H1 (cell line): Measurements from ENCODE around the gene UTS2B. TPM values are rescaled to one million over a fixed set of nuclear protein-coding genes. Genes with fewer than 3 reads are reported as not detected.

Experiments
- CTCF ChIA-PET: fragments of 300-600 bp; sonication (Branson Sonifier 250); formaldehyde crosslinking; loops from one replicate; lab custom pipeline; 2021; ENCODE audit not compliant: partially characterized antibody; lab: Charles Lee
- POLR2A ChIA-PET: fragments of 300-600 bp; sonication (Branson Sonifier 250); formaldehyde crosslinking; loops from one replicate; lab custom pipeline; 2021; ENCODE audit warnings: inconsistent platforms; ENCODE audit not compliant: partially characterized antibody; lab: Charles Lee
- DNase-seq, 2 experiments: peaks; one replicate each; pipeline versions ENCODE4 v3.0.0 to v3.0.0-alpha.2; 2010 to 2022; ENCODE audit warnings: low spot score in 2 of 2, low read depth in 1 of 2, mixed read lengths in 1 of 2
- FAIRE-seq: peaks from 2 replicates; lab custom pipeline; 2011; peaks lifted over from hg19 to GRCh38; lab: Jason Lieb, UNC
- H2AFZ ChIP-seq: 2 replicates; pipeline ENCODE4 v1.8.1; 2012; ENCODE audit warnings: low read length, inconsistent platforms
- H2AK5ac ChIP-seq: 2 replicates; pipeline ENCODE4 v1.6.1; 2013; ENCODE audit warnings: low read depth, low read length
- H2BK120ac ChIP-seq: replicated peaks from 2 replicates; pipeline ENCODE3; 2013; ENCODE audit warnings: low read depth, low read length, inconsistent platforms
- H2BK12ac ChIP-seq: 2 replicates; pipeline ENCODE4 v1.6.1; 2013; ENCODE audit warnings: low read depth, low read length
- H2BK15ac ChIP-seq: 2 replicates; pipeline ENCODE4 v1.6.1; 2013; ENCODE audit warnings: low read length
- H2BK20ac ChIP-seq: 2 replicates; pipeline ENCODE4 v1.6.1; 2013; ENCODE audit warnings: low read length
- H2BK5ac ChIP-seq: 2 replicates; pipeline ENCODE4 v1.6.1; 2013; ENCODE audit warnings: low read depth, low read length
- H3K14ac ChIP-seq: 2 replicates; pipeline ENCODE4 v1.6.1; 2013; ENCODE audit warnings: inconsistent platforms; ENCODE audit not compliant: insufficient read length
- H3K18ac ChIP-seq: 2 replicates; pipeline ENCODE4 v1.6.1; 2013; ENCODE audit warnings: low read length; ENCODE audit errors: extremely low read depth
- H3K23ac ChIP-seq: 2 replicates; pipeline ENCODE4 v1.6.1; 2013; ENCODE audit warnings: inconsistent platforms; ENCODE audit not compliant: insufficient read length
- H3K23me2 ChIP-seq: 2 replicates; pipeline ENCODE4 v1.6.1; 2013; ENCODE audit warnings: low read depth, low read length
- H3K27ac ChIP-seq: 2 replicates; pipeline ENCODE4 v1.6.1; 2011; ENCODE audit warnings: low read depth, low read length, inconsistent platforms
- H3K27me3 ChIP-seq, 4 experiments: replicated peaks in 1 of 4; 1 replicate in 1 of 4; 2 replicates in 3 of 4; pipeline versions ENCODE4 v1.6.1 to v1.8.1; 2011 to 2013; ENCODE audit warnings: low read length in 3 of 4, mild to moderate bottlenecking in 3 of 4, inconsistent platforms in 2 of 4, mixed read lengths in 2 of 4, moderate library complexity in 1 of 4; ENCODE audit not compliant: control insufficient read depth in 3 of 4, insufficient read depth in 3 of 4; ENCODE audit errors: extremely low read depth in 1 of 4
- H3K36me3 ChIP-seq, 4 experiments: 2 replicates each; pipeline versions ENCODE4 v1.6.1 to v1.8.1; 2011 to 2013; ENCODE audit warnings: mild to moderate bottlenecking in 4 of 4, low read length in 3 of 4, moderate library complexity in 2 of 4, control low read depth in 1 of 4, inconsistent platforms in 1 of 4; ENCODE audit not compliant: insufficient read depth in 4 of 4, control insufficient read depth in 2 of 4
- H3K4ac ChIP-seq: replicated peaks from 2 replicates; pipeline ENCODE3; 2013; ENCODE audit warnings: low read length, low read depth, mixed read lengths, inconsistent platforms; ENCODE audit not compliant: insufficient read length
- H3K4me1 ChIP-seq, 4 experiments: replicated peaks in 1 of 4; 1 replicate in 1 of 4; 2 replicates in 3 of 4; pipeline versions ENCODE4 v1.6.1 to v1.8.1; 2011 to 2013; ENCODE audit warnings: low read length in 3 of 4, inconsistent platforms in 2 of 4, mixed read lengths in 1 of 4; ENCODE audit not compliant: insufficient read depth in 4 of 4, control insufficient read depth in 3 of 4
- H3K4me2 ChIP-seq, 2 experiments: 2 replicates each; pipeline versions ENCODE4 v1.6.1 to v1.8.1; 2011 to 2013; ENCODE audit warnings: low read depth in 2 of 2, low read length in 2 of 2, control low read depth in 1 of 2, inconsistent platforms in 1 of 2, mild to moderate bottlenecking in 1 of 2; ENCODE audit not compliant: insufficient read depth in 1 of 2
- H3K4me3 ChIP-seq, 4 experiments: fragments of 200-600, 300-600 bp in 1 of 4; sonication (generic), shearing (Covaris generic), sonication (Bioruptor Twin) in 1 of 4; 2 replicates each; pipeline versions ENCODE4 v1.5.1 to v1.8.1; 2011 to 2016; ENCODE audit warnings: low read length in 4 of 4, low read depth in 3 of 4, control low read depth in 2 of 4, inconsistent platforms in 2 of 4, mild to moderate bottlenecking in 2 of 4, mixed read lengths in 1 of 4, moderate library complexity in 1 of 4; ENCODE audit not compliant: insufficient read depth in 2 of 4; ENCODE audit errors: extremely low read depth in 1 of 4
- H3K56ac ChIP-seq: replicated peaks from 2 replicates; pipeline ENCODE3; 2013; ENCODE audit warnings: low read depth, mild to moderate bottlenecking, mixed read lengths, low read length, inconsistent platforms; ENCODE audit not compliant: insufficient read length
- H3K79me1 ChIP-seq: 2 replicates; pipeline ENCODE4 v1.6.1; 2013; ENCODE audit warnings: low read depth, low read length, control low read depth
- H3K79me2 ChIP-seq, 2 experiments: 2 replicates each; pipeline versions ENCODE4 v1.6.1 to v1.8.1; 2012 to 2013; ENCODE audit warnings: low read length in 2 of 2, mild to moderate bottlenecking in 2 of 2, inconsistent platforms in 1 of 2; ENCODE audit not compliant: insufficient read depth in 2 of 2, control insufficient read depth in 1 of 2
- H3K9ac ChIP-seq, 4 experiments: replicated peaks in 1 of 4; 1 replicate in 1 of 4; 2 replicates in 3 of 4; pipeline versions ENCODE4 v1.6.1 to v1.8.1; 2011 to 2013; ENCODE audit warnings: low read depth in 3 of 4, low read length in 3 of 4, control low read depth in 2 of 4, mild to moderate bottlenecking in 2 of 4, moderate library complexity in 2 of 4, inconsistent platforms in 1 of 4; ENCODE audit errors: extremely low read depth in 1 of 4
- H3K9me3 ChIP-seq, 2 experiments: 2 replicates each; pipeline versions ENCODE4 v1.6.1 to v1.8.1; 2012 to 2013; ENCODE audit warnings: mild to moderate bottlenecking in 2 of 2, moderate library complexity in 2 of 2, control low read depth in 1 of 2, inconsistent platforms in 1 of 2, low read depth in 1 of 2, low read length in 1 of 2, mixed read lengths in 1 of 2; ENCODE audit not compliant: insufficient read depth in 2 of 2
- H4K20me1 ChIP-seq, 2 experiments: replicated peaks in 1 of 2; 2 replicates each; pipeline versions ENCODE3 to v1.8.1; 2011 to 2013; ENCODE audit warnings: inconsistent platforms in 2 of 2, low read length in 2 of 2, mild to moderate bottlenecking in 1 of 2; ENCODE audit not compliant: insufficient read depth in 2 of 2, control insufficient read depth in 1 of 2
- H4K5ac ChIP-seq: 2 replicates; pipeline ENCODE4 v1.6.1; 2013; ENCODE audit warnings: low read length, low read depth, mixed read lengths, inconsistent platforms; ENCODE audit not compliant: insufficient read length
- H4K8ac ChIP-seq: 2 replicates; pipeline ENCODE4 v1.8.0; 2013; ENCODE audit warnings: mild to moderate bottlenecking, moderate library complexity, low read length, inconsistent platforms; ENCODE audit not compliant: insufficient read depth; ENCODE audit errors: extremely low read depth
- H4K91ac ChIP-seq: replicated peaks from 2 replicates; pipeline ENCODE3; 2013; ENCODE audit warnings: low read length, mixed read lengths, inconsistent platforms; ENCODE audit not compliant: insufficient read length
- CBX8 ChIP-seq: fragments of 300-800, 300-1000 bp; sonication (generic); IDR thresholded peaks from 2 replicates; pipeline ENCODE4 v1.7.1; 2016; ENCODE audit warnings: low read depth, low read length, borderline replicate concordance
- EZH2 ChIP-seq: fragments of 200-600 bp; sonication (generic); IDR thresholded peaks from 2 replicates; pipeline ENCODE4 v1.7.1; 2012; ENCODE audit warnings: low read depth, mild to moderate bottlenecking, moderate library complexity, low read length, inconsistent platforms; ENCODE audit not compliant: severe bottlenecking
- POU5F1 ChIP-seq: IDR thresholded peaks from 2 replicates; pipeline ENCODE4 v1.6.1; 2011; ENCODE audit warnings: low read depth, mild to moderate bottlenecking, low read length, moderate library complexity
- RXRA ChIP-seq: IDR thresholded peaks from 2 replicates; pipeline ENCODE4 v1.6.1; 2011; ENCODE audit warnings: low read depth, mild to moderate bottlenecking, low read length, moderate library complexity; ENCODE audit not compliant: insufficient read depth
- SP2 ChIP-seq: IDR thresholded peaks from 2 replicates; pipeline ENCODE4 v1.6.1; 2012; ENCODE audit warnings: mild to moderate bottlenecking, low read length, inconsistent platforms
- SP4 ChIP-seq: IDR thresholded peaks from 2 replicates; pipeline ENCODE4 v1.6.1; 2012; ENCODE audit warnings: low read length, inconsistent platforms
- SUZ12 ChIP-seq: fragments of 200-600 bp; sonication (generic); IDR thresholded peaks from 2 replicates; pipeline ENCODE4 v1.6.1; 2012; ENCODE audit warnings: mild to moderate bottlenecking, inconsistent platforms, low read length, moderate library complexity, mixed read lengths
- TAF1 ChIP-seq: IDR thresholded peaks from 2 replicates; pipeline ENCODE4 v1.6.1; 2011; ENCODE audit warnings: mild to moderate bottlenecking, low read depth, low read length
- TCF12 ChIP-seq: IDR thresholded peaks from 2 replicates; pipeline ENCODE4 v1.6.1; 2011; ENCODE audit warnings: low read depth, mild to moderate bottlenecking, low read length
- WGBS, 2 experiments: shearing (Covaris generic) in 1 of 2; methylation state at CpG; one replicate each; pipeline versions ENCODE4 v1.1.6 to v1.1.7; 2013 to 2015; ENCODE audit warnings: low lambda C conversion rate in 2 of 2, mixed read lengths in 2 of 2, inconsistent platforms in 1 of 2, low coverage in 1 of 2, missing lambda C conversion rate in 1 of 2; ENCODE audit not compliant: insufficient replicate concordance in 2 of 2, insufficient coverage in 1 of 2, insufficient read length in 1 of 2; ENCODE audit errors: extremely low coverage in 1 of 2, missing lambda C conversion rate in 1 of 2; 5-methylcytosine and 5-hydroxymethylcytosine counted together
- polyA plus RNA-seq, 7 experiments: library from polyadenylated mRNA; depleted of rRNA in 3 of 7; stranded (reverse) in 5 of 7; unstranded in 2 of 7; fragments of >200 nt in 5 of 7; fragments of 200-250 nt in 2 of 7; gene quantifications; 1 replicate in 5 of 7; 2 replicates in 1 of 7; 4 replicates in 1 of 7; pipeline versions ENCODE4 v1.2.1 to v1.2.3, GENCODE V29; 2011 to 2013; ENCODE audit warnings: missing spikeins in 2 of 7, mixed read lengths in 2 of 7
- total RNA-seq: library from RNA; stranded (reverse); fragmentation: NEBNext Ultra II Directional; extraction: Animal tissue kit (Norgen Biotek cat#: 25700); gene quantifications from 2 replicates; pipeline ENCODE4 v1.2.1, GENCODE V29; 2021
- TF ChIP-seq, protein P1 (sequence below): IDR thresholded peaks from 2 replicates; pipeline ENCODE4 v1.6.1; 2012; ENCODE audit warnings: low read length, inconsistent platforms

Gene UTS2B
- total and polyA plus RNA-seq, 2 of the 8 experiments (the other 6 are each of a cell fraction or from before 2014, with no cell fraction given), result not detected

DNA sequence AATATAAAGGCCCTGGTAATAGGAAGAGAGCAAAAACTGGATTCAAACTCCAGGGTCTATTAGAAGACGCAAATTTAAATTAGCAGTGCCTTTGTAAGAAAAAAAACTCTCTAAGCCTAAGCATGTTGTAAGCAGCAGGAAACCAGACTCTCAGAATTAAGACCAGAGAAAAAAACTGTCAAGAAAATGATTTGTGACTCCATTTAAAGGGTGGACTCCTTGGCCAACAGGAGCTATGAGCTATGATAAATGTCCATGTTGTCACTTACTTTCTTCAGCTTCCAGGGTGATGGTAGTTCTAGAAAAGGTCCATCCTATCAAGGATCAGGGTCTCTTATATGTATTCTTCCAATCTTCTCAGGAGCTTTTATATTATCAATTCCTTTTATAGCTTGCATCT is 36.0 kb downstream of the UTS2B start:
- no peaks in the 10 kb centered on the region for H3K23me2 ChIP-seq
- POLR2A ChIA-PET, result no interaction called here

More for the DNA sequence above, 36.0 kb downstream of the UTS2B start:
- Histone ChIP-seq H2BK12ac (no peak overlapping the region), H2BK20ac (no peak overlapping the region), H3K79me2 (no peaks in the 10 kb centered on the region), H4K8ac (no peak overlapping the region), H3K36me3 (no peaks in the 10 kb centered on the region), H3K56ac (no peak overlapping the region), H3K23ac (no peak overlapping the region), H3K4me3 (no peak overlapping the region), H3K27me3 (no peaks in the 10 kb centered on the region), H2BK120ac (no peak overlapping the region), H3K14ac (no peak overlapping the region), H3K79me1 (no peaks in the 10 kb centered on the region), H4K5ac (no peak overlapping the region), H4K20me1 (no peaks in the 10 kb centered on the region), H2BK15ac (no peak overlapping the region), H3K18ac (no peak overlapping the region), H3K4me2 (no peak overlapping the region), H3K9ac (no peak overlapping the region), H3K4me1 (no peaks in the 10 kb centered on the region), H4K91ac (no peak overlapping the region), H3K9me3 (no peaks in the 10 kb centered on the region), H2AK5ac (no peak overlapping the region), H3K4ac (no peak overlapping the region), H2BK5ac (no peak overlapping the region), H3K27ac (no peak overlapping the region), H2AFZ (no peak overlapping the region)
- TF ChIP-seq TCF12 (no peak), SUZ12 (no peak), RXRA (no peak), TAF1 (no peak), SP2 (no peak), SP4 (no peak), CBX8 (no peak), EZH2 (no peak), POU5F1 (no peak)
- TF ChIP-seq, protein P1, sequence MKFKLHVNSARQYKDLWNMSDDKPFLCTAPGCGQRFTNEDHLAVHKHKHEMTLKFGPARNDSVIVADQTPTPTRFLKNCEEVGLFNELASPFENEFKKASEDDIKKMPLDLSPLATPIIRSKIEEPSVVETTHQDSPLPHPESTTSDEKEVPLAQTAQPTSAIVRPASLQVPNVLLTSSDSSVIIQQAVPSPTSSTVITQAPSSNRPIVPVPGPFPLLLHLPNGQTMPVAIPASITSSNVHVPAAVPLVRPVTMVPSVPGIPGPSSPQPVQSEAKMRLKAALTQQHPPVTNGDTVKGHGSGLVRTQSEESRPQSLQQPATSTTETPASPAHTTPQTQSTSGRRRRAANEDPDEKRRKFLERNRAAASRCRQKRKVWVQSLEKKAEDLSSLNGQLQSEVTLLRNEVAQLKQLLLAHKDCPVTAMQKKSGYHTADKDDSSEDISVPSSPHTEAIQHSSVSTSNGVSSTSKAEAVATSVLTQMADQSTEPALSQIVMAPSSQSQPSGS, result no peak
- CTCF ChIA-PET, result interaction anchor here (0.7 kb wide), 1 partner anchor 125 kb away, joined by 3 read pairs; no protein-coding TSS in a partner anchor
- WGBS, 2 experiments, result 100% methylated on average over 1 of the region's 1 CpG; no CpG with 5 or more reads in 1 of the 2 experiments
- DNase-seq (no peak), FAIRE-seq (no peak)
